HG03442 (cell line): ENCODE results near the gene CYTH3.

ENCODE experiments used
- ATAC-seq: cut with Tn5 transposase; IDR thresholded peaks from one replicate; pipeline ENCODE4 v1.9.1; 2021; ENCODE audit warnings: mild to moderate bottlenecking, moderate library complexity; ENCODE audit not compliant: unreplicated experiment

The CYTH3 gene

DNA sequence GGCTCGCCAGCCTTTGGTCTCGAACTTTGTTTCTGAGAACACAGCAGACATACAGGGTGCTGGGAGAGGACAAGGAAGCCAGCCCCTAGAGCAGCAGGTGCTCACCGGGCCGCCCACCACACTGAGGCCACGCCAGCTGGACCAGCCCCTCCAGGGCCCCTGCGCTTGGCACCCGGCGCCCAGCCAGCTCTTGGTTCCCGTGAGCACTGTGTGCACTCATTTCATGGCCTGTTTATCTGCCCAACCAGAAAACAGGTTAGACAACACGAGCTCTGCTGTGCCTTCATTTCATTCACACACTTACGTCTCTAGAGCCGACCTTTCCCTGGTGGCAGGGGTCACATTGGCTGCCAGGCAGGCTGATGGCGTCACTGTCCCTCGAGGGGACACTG lies 104.0 kb downstream of the CYTH3 start:
- no peak for ATAC-seq

- ATAC-seq = no peak
These were observed 104.6 kb downstream of the CYTH3 start for GRCh38 chr7:6167587-6168476.

GRCh38 chr7:6167004-6167551 lies 105.3 kb downstream of the CYTH3 start:
- ATAC-seq = no peak

GRCh38 chr7:6166443-6166891 lies 106.0 kb downstream of the CYTH3 start:
- no peak for ATAC-seq

DNA sequence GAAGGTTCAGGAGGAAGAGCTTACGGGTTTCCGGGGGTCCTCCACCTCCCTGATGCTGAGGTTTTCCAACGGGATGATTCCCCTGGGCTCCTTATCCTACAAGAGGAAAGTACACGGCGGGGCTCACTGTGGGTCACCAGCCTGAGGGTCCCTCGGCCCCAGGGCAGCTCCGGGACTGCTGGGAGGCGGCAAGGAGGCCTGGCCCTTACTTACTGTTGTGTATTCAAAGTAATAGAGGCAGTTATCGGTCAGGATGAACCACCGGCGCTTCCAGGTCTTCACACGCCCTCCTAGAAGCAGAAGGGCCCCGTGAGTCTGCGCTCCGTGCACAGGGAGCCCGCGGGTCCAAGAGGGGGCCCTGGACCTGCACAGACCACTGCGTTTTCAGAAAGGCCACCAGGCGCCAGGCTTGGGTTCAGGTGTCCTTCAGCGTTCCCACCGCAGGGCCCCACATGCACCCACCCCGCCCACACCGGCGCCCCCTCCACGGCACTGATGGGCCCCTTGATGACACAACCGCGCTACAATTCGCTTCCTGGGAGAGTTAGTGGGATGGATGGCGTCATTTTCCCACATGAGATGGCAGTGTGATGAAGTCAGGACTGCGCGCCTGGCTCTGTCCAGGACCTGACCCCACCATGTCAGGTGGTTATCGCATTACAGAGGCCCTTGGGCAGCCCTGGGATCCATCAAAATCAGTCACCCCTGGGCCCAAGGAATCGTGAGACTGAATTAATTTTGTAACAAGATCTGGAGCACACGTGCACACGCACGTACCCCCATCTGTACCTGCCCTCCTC lies 106.7 kb downstream of the CYTH3 start:
- ATAC-seq = no peak

DNA sequence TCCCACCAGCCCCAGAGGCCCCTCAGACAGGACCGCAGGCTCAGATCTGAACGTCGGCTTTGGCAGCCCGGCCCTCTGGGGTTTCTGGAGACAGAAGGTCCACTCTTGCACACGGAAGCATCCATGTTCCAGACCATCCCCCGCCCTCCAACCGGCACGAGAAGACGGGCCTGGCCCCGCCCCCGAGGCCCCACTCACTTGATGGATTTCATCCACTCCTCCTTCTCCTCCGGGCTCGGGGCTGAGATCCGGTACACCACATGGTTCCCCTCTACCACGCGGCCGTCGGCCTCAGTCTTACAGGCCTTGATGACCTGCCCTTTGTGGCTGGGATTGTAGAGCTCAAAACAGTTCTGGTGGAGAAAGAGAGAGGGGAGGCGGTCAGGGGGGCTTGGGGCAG lies 107.3 kb downstream of the CYTH3 start:
- ATAC-seq = no peak

DNA sequence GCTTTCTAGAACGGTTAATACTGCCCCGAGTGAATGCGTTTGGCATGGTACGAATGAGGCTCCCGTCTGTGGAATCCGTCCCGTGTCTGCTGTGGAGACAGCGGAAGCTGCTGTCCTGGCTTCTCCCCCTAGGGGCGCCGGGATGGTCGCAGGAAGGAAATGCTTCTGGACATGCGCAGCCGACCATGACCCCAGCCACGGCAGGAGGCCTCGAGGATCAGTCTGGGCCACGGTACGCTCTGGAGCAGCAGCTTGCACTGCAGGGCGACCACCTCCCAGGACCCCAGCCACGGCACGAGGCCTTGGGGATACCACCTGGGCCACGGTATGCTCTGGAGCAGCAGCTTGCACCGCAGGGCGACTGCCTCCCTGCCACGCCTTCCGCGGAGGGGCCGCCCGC lies 107.9 kb downstream of the CYTH3 start:
- ATAC-seq = no peak

GRCh38 chr7:6164010-6164409 lies 108.4 kb downstream of the CYTH3 start:
- no peak for ATAC-seq

GRCh38 chr7:6163402-6163801 lies 109.0 kb downstream of the CYTH3 start:
- no peak for ATAC-seq

DNA sequence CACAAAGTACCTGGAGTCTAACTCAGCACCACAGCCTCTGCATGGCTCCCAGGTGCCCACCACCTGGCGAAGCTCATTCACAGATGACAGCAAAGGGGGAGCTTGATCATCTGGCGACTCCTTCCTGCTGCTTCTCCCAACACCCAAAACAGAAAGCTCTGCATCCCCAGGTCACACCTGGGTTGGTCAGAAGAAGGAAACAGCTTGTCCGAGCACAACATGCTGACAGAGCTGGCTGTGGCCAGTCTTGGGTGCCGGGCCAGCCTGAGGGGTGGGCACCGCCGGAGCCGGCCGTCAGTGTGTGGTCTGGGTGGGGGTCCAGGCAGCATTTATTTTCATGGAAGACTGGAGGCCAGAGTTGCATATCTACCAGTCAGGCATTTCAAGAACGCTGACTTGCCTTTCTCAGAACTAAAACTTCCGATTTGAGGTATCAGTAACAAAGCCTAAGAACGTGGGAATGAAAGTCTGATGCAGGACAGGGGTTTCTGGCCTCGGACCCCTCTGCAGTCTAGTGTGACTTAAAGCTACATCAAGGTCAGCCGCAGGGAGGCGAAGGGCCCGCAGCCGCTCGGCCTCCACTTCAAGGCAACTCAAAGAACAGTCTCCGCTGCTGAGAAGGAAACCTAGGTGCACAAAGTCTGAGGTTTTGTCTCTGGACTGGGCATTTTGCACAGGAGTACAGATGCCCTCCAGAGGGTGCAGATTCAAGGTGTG lies 109.6 kb downstream of the CYTH3 start:
- ATAC-seq = no peak

DNA sequence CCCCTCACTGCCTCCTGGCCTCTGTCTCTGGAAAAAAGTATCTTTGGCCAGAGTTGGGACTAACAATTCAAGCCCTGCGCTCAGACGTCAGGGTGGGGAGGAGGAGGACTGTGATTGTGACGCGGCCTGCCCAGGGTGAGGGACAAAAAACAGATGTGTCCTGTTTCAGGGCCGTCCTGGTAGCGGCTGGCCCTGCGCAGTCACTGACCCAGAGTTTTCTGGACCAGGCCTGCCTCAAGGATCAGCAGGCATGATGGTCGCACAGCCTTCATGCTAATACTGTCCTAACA lies 110.1 kb downstream of the CYTH3 start:
- no peak for ATAC-seq

- ATAC-seq = no peak
These were observed 110.7 kb downstream of the CYTH3 start for GRCh38 chr7:6161463-6162330.

GRCh38 chr7:6160191-6160623 lies 112.2 kb downstream of the CYTH3 start:
- no peak for ATAC-seq

- ATAC-seq = no peak
These were observed 112.8 kb downstream of the CYTH3 start for GRCh38 chr7:6159524-6160031.

DNA sequence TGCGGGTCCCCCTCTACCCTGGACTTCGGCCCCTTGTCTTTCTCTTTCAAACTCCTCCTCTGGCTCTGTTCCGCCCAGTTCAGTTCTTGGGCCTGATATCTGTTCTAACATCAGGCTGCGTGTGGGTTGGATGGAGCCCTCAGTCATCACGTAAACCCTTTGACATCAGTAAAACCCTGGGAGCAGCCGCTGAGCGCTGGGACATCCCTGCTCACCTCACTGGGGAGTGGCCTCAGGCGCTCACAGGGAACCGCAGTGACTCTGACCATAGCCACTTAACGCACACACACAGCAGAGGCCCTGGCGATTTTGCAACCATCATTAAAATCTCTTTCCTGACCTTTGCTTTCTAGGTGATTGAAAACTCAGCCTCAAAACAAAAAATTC lies 113.3 kb downstream of the CYTH3 start:
- ATAC-seq = no peak

- no peak for ATAC-seq
These were observed 113.9 kb downstream of the CYTH3 start for GRCh38 chr7:6158424-6159096.

DNA sequence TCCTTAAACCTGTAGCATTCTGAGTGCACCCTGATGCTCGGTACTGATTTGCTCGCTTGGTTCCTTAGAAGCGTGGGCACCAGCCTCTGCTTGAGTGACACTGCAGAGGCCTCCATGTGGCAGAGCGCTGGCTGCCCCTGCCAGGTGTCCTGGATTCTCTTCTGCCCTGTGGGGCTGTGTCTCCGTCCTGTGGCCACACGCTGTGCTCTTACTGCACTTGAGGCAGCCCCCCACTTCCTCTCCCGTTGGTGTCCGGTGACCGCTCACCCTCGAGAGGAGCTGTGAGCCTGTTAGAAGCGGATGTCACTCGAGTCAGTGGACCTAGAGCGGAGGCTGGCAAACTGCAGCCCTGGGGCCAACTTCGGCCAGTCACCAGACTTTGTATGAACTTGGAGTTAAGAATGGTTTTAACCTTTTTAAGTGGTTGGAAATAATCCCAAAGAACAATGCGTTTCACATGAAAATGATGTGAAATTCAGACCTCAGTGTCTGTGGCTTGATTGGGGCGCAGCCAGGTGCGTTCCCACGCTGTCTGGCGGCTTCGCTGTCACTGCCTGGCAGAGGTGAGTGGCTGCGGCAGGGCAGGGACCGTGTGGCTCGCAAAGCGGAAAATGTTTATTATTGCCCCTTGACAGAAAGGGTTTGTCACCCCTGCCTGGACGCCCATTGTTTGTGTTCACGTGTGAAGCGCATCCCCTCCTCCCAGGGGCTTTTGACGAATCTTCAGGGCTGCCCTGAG lies 114.6 kb downstream of the CYTH3 start:
- no peak for ATAC-seq

- no peak for ATAC-seq
These were observed 115.7 kb downstream of the CYTH3 start for GRCh38 chr7:6156734-6157133.

DNA sequence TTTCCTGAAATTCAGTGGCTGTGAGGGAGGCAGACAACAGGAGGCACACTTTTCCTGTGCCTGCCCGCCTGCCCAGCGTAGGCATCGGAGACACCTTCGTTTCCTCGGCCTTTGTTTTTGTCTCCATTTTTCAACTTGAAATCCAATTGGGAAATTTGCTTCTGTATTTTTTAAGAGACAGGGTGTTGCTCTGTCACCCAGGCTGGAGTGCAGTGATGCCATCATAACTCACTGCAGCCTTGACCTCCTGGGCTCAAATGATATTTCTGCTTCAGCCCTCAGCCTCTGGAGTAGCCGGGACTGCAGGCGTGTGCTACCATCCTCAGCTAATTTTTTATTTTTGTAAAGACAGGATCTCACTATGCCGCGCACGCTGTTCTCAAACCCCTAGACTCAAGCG lies 116.8 kb downstream of the CYTH3 start:
- no peak for ATAC-seq
